ENCODE data around the gene RHBDD1.
A peak's percentile ranks its signal among the peaks of the same experiment; 100 is the strongest.

RHBDD1 gene

GRCh38 chr2:226984750-226985582 is 149.1 kb downstream of the RHBDD1 start:
- H4K91ac ChIP-seq (ENCODE audit: low read depth, low read length), result no peak overlapping the region

GRCh38 chr2:226985583-226985946 is 149.7 kb downstream of the RHBDD1 start:
- WGBS (ENCODE audit: extremely low coverage, insufficient coverage, insufficient read length), result no CpG with 5 or more reads among the region's 5 CpGs
- no peaks in the 10 kb centered on the region for H3K27me3 ChIP-seq (ENCODE audit: insufficient read depth, low read length)
- no peaks in the 10 kb centered on the region for H3K9me3 ChIP-seq (ENCODE audit: insufficient read depth, low read depth, low read length)
- no peak overlapping the region for H3K18ac ChIP-seq (ENCODE audit: low read length)
- H4K12ac ChIP-seq (ENCODE audit: low read depth, low read length), result no peak overlapping the region
- H3K4ac ChIP-seq (ENCODE audit: low read depth, low read length), result no peak overlapping the region
- DNase-seq, result no peak
- no peak overlapping the region for H2AK5ac ChIP-seq (ENCODE audit: low read length)
- no peak overlapping the region for H3K9ac ChIP-seq (ENCODE audit: low read length)
- H3K4me3 ChIP-seq (ENCODE audit: low read depth, low read length), result no peak overlapping the region
- H3K79me2 ChIP-seq (ENCODE audit: control insufficient read depth, insufficient read depth, low read length, poor library complexity), result no peaks in the 10 kb centered on the region
- H4K91ac ChIP-seq (ENCODE audit: low read depth, low read length), result no peak overlapping the region
- no peak overlapping the region for H3K14ac ChIP-seq (ENCODE audit: low read length)
- no peak overlapping the region for H3K27ac ChIP-seq (ENCODE audit: low read depth, low read length)
- no peak overlapping the region for H4K8ac ChIP-seq (ENCODE audit: low read depth, low read length)
- H2AFZ ChIP-seq (ENCODE audit: insufficient read depth, low read length, poor library complexity), result no peak overlapping the region
- no peak overlapping the region for H2BK120ac ChIP-seq (ENCODE audit: insufficient read depth, low read length, poor library complexity)
- H3K4me2 ChIP-seq (ENCODE audit: low read length), result no peak overlapping the region
- H3K4me1 ChIP-seq (ENCODE audit: control insufficient read depth in 1 of 2, insufficient read depth in 2 of 2, low read length in 2 of 2), result peaks cover 0 to 14% of the 10 kb centered on the region in 2 experiments
- no peak overlapping the region for H2BK12ac ChIP-seq (ENCODE audit: low read length)
- no peak overlapping the region for H3K23ac ChIP-seq (ENCODE audit: low read length)
- no peaks in the 10 kb centered on the region for H3K36me3 ChIP-seq (ENCODE audit: control insufficient read depth in 1 of 2, insufficient read depth in 2 of 2, low read length in 2 of 2)
- no peak overlapping the region for H2BK5ac ChIP-seq (ENCODE audit: low read depth, low read length, poor library complexity)
- peaks cover 2% of the 10 kb centered on the region for H3K79me1 ChIP-seq (ENCODE audit: low read length)

More at GRCh38 chr2:226984750-226985582, 149.1 kb downstream of the RHBDD1 start:
- Histone ChIP-seq H2BK120ac (ENCODE audit: insufficient read depth, low read length, poor library complexity) (no peak overlapping the region), H3K14ac (ENCODE audit: low read length) (no peak overlapping the region), H3K4me2 (ENCODE audit: low read length) (no peak overlapping the region), H3K9ac (ENCODE audit: low read length) (no peak overlapping the region), H4K12ac (ENCODE audit: low read depth, low read length) (no peak overlapping the region), H3K79me2 (ENCODE audit: control insufficient read depth, insufficient read depth, low read length, poor library complexity) (no peaks in the 10 kb centered on the region), H3K4ac (ENCODE audit: low read depth, low read length) (no peak overlapping the region), H3K4me1 (ENCODE audit: control insufficient read depth in 1 of 2, insufficient read depth in 2 of 2, low read length in 2 of 2) (peaks cover 0 to 14% of the 10 kb centered on the region in 2 experiments), H2BK12ac (ENCODE audit: low read length) (no peak overlapping the region), H3K36me3 (ENCODE audit: control insufficient read depth in 1 of 2, insufficient read depth in 2 of 2, low read length in 2 of 2) (no peaks in the 10 kb centered on the region), H2BK5ac (ENCODE audit: low read depth, low read length, poor library complexity) (no peak overlapping the region), H3K18ac (ENCODE audit: low read length) (no peak overlapping the region), H2AK5ac (ENCODE audit: low read length) (no peak overlapping the region), H3K9me3 (ENCODE audit: insufficient read depth, low read depth, low read length) (no peaks in the 10 kb centered on the region), H3K79me1 (ENCODE audit: low read length) (peaks cover 2% of the 10 kb centered on the region), H2AFZ (ENCODE audit: insufficient read depth, low read length, poor library complexity) (no peak overlapping the region), H3K4me3 (ENCODE audit: low read depth, low read length) (no peak overlapping the region), H3K23ac (ENCODE audit: low read length) (no peak overlapping the region), H3K27ac (ENCODE audit: low read depth, low read length) (peak overlapping the region; percentile 49), H3K27me3 (ENCODE audit: insufficient read depth, low read length) (no peaks in the 10 kb centered on the region), H4K8ac (ENCODE audit: low read depth, low read length) (no peak overlapping the region)
- WGBS (ENCODE audit: extremely low coverage, insufficient coverage, insufficient read length), result no CpG with 5 or more reads among the region's 8 CpGs
- DNase-seq, result peak; percentile 74 to 85

GRCh38 chr2:226991663-226992062 is 155.8 kb downstream of the RHBDD1 start:
- Histone ChIP-seq H3K36me3 (ENCODE audit: control insufficient read depth in 1 of 2, insufficient read depth in 2 of 2, low read length in 2 of 2) (peaks cover 4 to 5% of the 10 kb centered on the region in 2 experiments), H3K18ac (ENCODE audit: low read length) (no peak overlapping the region), H4K8ac (ENCODE audit: low read depth, low read length) (no peak overlapping the region), H2BK12ac (ENCODE audit: low read length) (no peak overlapping the region), H3K4me2 (ENCODE audit: low read length) (no peak overlapping the region), H3K27me3 (ENCODE audit: insufficient read depth, low read length) (no peaks in the 10 kb centered on the region), H2BK120ac (ENCODE audit: insufficient read depth, low read length, poor library complexity) (no peak overlapping the region), H2AFZ (ENCODE audit: insufficient read depth, low read length, poor library complexity) (no peak overlapping the region), H4K91ac (ENCODE audit: low read depth, low read length) (no peak overlapping the region), H2AK5ac (ENCODE audit: low read length) (no peak overlapping the region), H3K14ac (ENCODE audit: low read length) (no peak overlapping the region), H3K4me3 (ENCODE audit: low read depth, low read length) (no peak overlapping the region), H3K9ac (ENCODE audit: low read length) (no peak overlapping the region), H3K79me2 (ENCODE audit: control insufficient read depth, insufficient read depth, low read length, poor library complexity) (no peaks in the 10 kb centered on the region), H2BK5ac (ENCODE audit: low read depth, low read length, poor library complexity) (no peak overlapping the region), H3K4ac (ENCODE audit: low read depth, low read length) (no peak overlapping the region), H3K79me1 (ENCODE audit: low read length) (no peaks in the 10 kb centered on the region), H3K23ac (ENCODE audit: low read length) (no peak overlapping the region), H3K27ac (ENCODE audit: low read depth, low read length) (no peak overlapping the region), H3K4me1 (ENCODE audit: control insufficient read depth in 1 of 2, insufficient read depth in 2 of 2, low read length in 2 of 2) (peaks cover 0 to 7% of the 10 kb centered on the region in 2 experiments), H4K12ac (ENCODE audit: low read depth, low read length) (no peak overlapping the region), H3K9me3 (ENCODE audit: insufficient read depth, low read depth, low read length) (no peaks in the 10 kb centered on the region)
- DNase-seq, result no peak
- no CpG with 5 or more reads among the region's 2 CpGs for WGBS (ENCODE audit: extremely low coverage, insufficient coverage, insufficient read length)

GRCh38 chr2:226993171-226993570 is 157.3 kb downstream of the RHBDD1 start:
- no peak overlapping the region for H3K23ac ChIP-seq (ENCODE audit: low read length)
- no CpG with 5 or more reads among the region's 4 CpGs for WGBS (ENCODE audit: extremely low coverage, insufficient coverage, insufficient read length)

More at GRCh38 chr2:226993171-226993570, 157.3 kb downstream of the RHBDD1 start:
- Histone ChIP-seq H3K9ac (ENCODE audit: low read length) (no peak overlapping the region), H3K4me1 (ENCODE audit: control insufficient read depth in 1 of 2, insufficient read depth in 2 of 2, low read length in 2 of 2) (peaks cover 0 to 7% of the 10 kb centered on the region in 2 experiments), H3K36me3 (ENCODE audit: control insufficient read depth in 1 of 2, insufficient read depth in 2 of 2, low read length in 2 of 2) (peaks cover 4 to 5% of the 10 kb centered on the region in 2 experiments), H3K27ac (ENCODE audit: low read depth, low read length) (no peak overlapping the region), H3K4me3 (ENCODE audit: low read depth, low read length) (no peak overlapping the region), H4K91ac (ENCODE audit: low read depth, low read length) (no peak overlapping the region), H3K4me2 (ENCODE audit: low read length) (no peak overlapping the region), H2BK12ac (ENCODE audit: low read length) (no peak overlapping the region), H3K14ac (ENCODE audit: low read length) (no peak overlapping the region), H2BK120ac (ENCODE audit: insufficient read depth, low read length, poor library complexity) (no peak overlapping the region), H4K12ac (ENCODE audit: low read depth, low read length) (no peak overlapping the region), H3K79me1 (ENCODE audit: low read length) (no peaks in the 10 kb centered on the region), H3K79me2 (ENCODE audit: control insufficient read depth, insufficient read depth, low read length, poor library complexity) (no peaks in the 10 kb centered on the region), H3K4ac (ENCODE audit: low read depth, low read length) (no peak overlapping the region), H3K18ac (ENCODE audit: low read length) (no peak overlapping the region), H3K27me3 (ENCODE audit: insufficient read depth, low read length) (no peaks in the 10 kb centered on the region), H2AFZ (ENCODE audit: insufficient read depth, low read length, poor library complexity) (no peak overlapping the region), H3K9me3 (ENCODE audit: insufficient read depth, low read depth, low read length) (no peaks in the 10 kb centered on the region), H4K8ac (ENCODE audit: low read depth, low read length) (no peak overlapping the region), H2BK5ac (ENCODE audit: low read depth, low read length, poor library complexity) (no peak overlapping the region), H2AK5ac (ENCODE audit: low read length) (no peak overlapping the region)
- DNase-seq, result no peak
